ENCODE data around the gene FAM222A. TPM values are rescaled to one million over a fixed set of nuclear protein-coding genes. Genes with fewer than 3 reads are reported as not detected.

The FAM222A gene
- total RNA-seq, 1 experiment from 2014 or later: 1.9 TPM

GRCh38 chr12:109758426-109759420, 45.1 kb downstream of the FAM222A start:
- no peak for DNase-seq (ENCODE audit: low read depth)

- no peak for DNase-seq (ENCODE audit: low read depth)
Measured at GRCh38 chr12:109759595-109759994, 46.0 kb downstream of the FAM222A start.

GRCh38 chr12:109760031-109760929, 46.7 kb downstream of the FAM222A start:
- DNase-seq (ENCODE audit: low read depth): no peak

GRCh38 chr12:109760930-109761921, 47.6 kb downstream of the FAM222A start:
- no peak for DNase-seq (ENCODE audit: low read depth)

- DNase-seq (ENCODE audit: low read depth): no peak
Measured at GRCh38 chr12:109762071-109762672, 48.5 kb downstream of the FAM222A start.

- no peak for DNase-seq (ENCODE audit: low read depth)
Measured at GRCh38 chr12:109762673-109763191, 49.1 kb downstream of the FAM222A start.

- peak; percentile 90 for DNase-seq (ENCODE audit: low read depth)
Measured at GRCh38 chr12:109763201-109763841, 49.7 kb downstream of the FAM222A start.

- no peak for DNase-seq (ENCODE audit: low read depth)
Measured at GRCh38 chr12:109764123-109764522, 50.5 kb downstream of the FAM222A start.

GRCh38 chr12:109764776-109765445, 51.3 kb downstream of the FAM222A start:
- DNase-seq (ENCODE audit: low read depth): no peak

GRCh38 chr12:109765446-109765810, 51.8 kb downstream of the FAM222A start:
- no peak for DNase-seq (ENCODE audit: low read depth)

- DNase-seq (ENCODE audit: low read depth): no peak
Measured at GRCh38 chr12:109766251-109766778, 52.7 kb downstream of the FAM222A start.

- DNase-seq (ENCODE audit: low read depth): no peak
Measured at GRCh38 chr12:109767456-109767855, 53.8 kb downstream of the FAM222A start.

- no peak for DNase-seq (ENCODE audit: low read depth)
Measured at GRCh38 chr12:109767991-109768900, 54.6 kb downstream of the FAM222A start.

GRCh38 chr12:109768901-109769670, 55.5 kb downstream of the FAM222A start:
- no peak for DNase-seq (ENCODE audit: low read depth)

- DNase-seq (ENCODE audit: low read depth): no peak
Measured at GRCh38 chr12:109770104-109770860, 56.7 kb downstream of the FAM222A start.
